ENCODE measurements around the gene LYZL6. TPM values are rescaled to one million over a fixed set of nuclear protein-coding genes. Genes with fewer than 3 reads are reported as not detected.
A peak's percentile ranks its signal among the peaks of the same experiment; 100 is the strongest.

The LYZL6 gene
- total and polyA plus RNA-seq, 5 donors from 2014 or later, result not detected

GRCh38 chr17:35969558-35970380 is 26.3 kb upstream of the LYZL6 start:
- H3K4me1 ChIP-seq (ENCODE audit: control insufficient read depth, insufficient read depth, low read length, poor library complexity, severe bottlenecking), result no peaks in the 10 kb centered on the region
- no peaks in the 10 kb centered on the region for H3K36me3 ChIP-seq (ENCODE audit: control insufficient read depth, insufficient read depth, low read length)
- H3K4me3 ChIP-seq (ENCODE audit: low read depth, low read length), result no peak overlapping the region
- ATAC-seq (ENCODE audit: low read depth in 2 of 2), result peak in 1 of 2 donors; percentile 44
- DNase-seq, result peak; percentile 32 to 72 (median 36)
- no peaks in the 10 kb centered on the region for H3K9me3 ChIP-seq (ENCODE audit: control insufficient read depth in 2 of 2, low read length in 2 of 2)
- Mint-ChIP-seq H3K9me3 (peaks cover 0 to 2% (median 0%) of the 10 kb centered on the region in 7 donors), H3K4me3 (no peak overlapping the region), H3K36me3 (no peaks in the 10 kb centered on the region), H3K4me1 (peaks cover 0 to 2% (median 0%) of the 10 kb centered on the region in 4 donors), H3K27me3 (peaks cover 14% of the 10 kb centered on the region), H3K27ac (peak overlapping the region in 1 of 3 donors; percentile 50)
- no peaks in the 10 kb centered on the region for H3K27me3 ChIP-seq (ENCODE audit: control insufficient read depth, insufficient read depth, low read length)
- no peak overlapping the region for H3K27ac ChIP-seq (ENCODE audit: insufficient read depth, low read length, poor library complexity, severe bottlenecking)

GRCh38 chr17:35968520-35969054 is 25.1 kb upstream of the LYZL6 start:
- no peak for DNase-seq
- Histone ChIP-seq H3K9me3 (ENCODE audit: control insufficient read depth in 2 of 2, low read length in 2 of 2) (no peaks in the 10 kb centered on the region), H3K27me3 (ENCODE audit: control insufficient read depth, insufficient read depth, low read length) (no peaks in the 10 kb centered on the region), H3K27ac (ENCODE audit: insufficient read depth, low read length, poor library complexity, severe bottlenecking) (no peak overlapping the region), H3K4me1 (ENCODE audit: control insufficient read depth, insufficient read depth, low read length, poor library complexity, severe bottlenecking) (no peaks in the 10 kb centered on the region), H3K4me3 (ENCODE audit: low read depth, low read length) (no peak overlapping the region), H3K36me3 (ENCODE audit: control insufficient read depth, insufficient read depth, low read length) (no peaks in the 10 kb centered on the region)
- Mint-ChIP-seq H3K4me3 (no peak overlapping the region), H3K27me3 (peaks cover 18% of the 10 kb centered on the region), H3K36me3 (no peaks in the 10 kb centered on the region), H3K9me3 (peaks cover 0 to 2% (median 0%) of the 10 kb centered on the region in 7 donors), H3K27ac (no peak overlapping the region), H3K4me1 (peaks cover 0 to 2% (median 0%) of the 10 kb centered on the region in 4 donors)
- no peak for ATAC-seq (ENCODE audit: low read depth in 2 of 2)

GRCh38 chr17:35965272-35965671 is 21.8 kb upstream of the LYZL6 start:
- Mint-ChIP-seq H3K27ac (no peak overlapping the region), H3K36me3 (no peaks in the 10 kb centered on the region), H3K4me3 (no peak overlapping the region), H3K4me1 (peaks cover 0 to 2% (median 0%) of the 10 kb centered on the region in 4 donors), H3K9me3 (no peaks in the 10 kb centered on the region), H3K27me3 (peaks cover 39% of the 10 kb centered on the region)
- Histone ChIP-seq H3K4me1 (ENCODE audit: control insufficient read depth, insufficient read depth, low read length, poor library complexity, severe bottlenecking) (no peaks in the 10 kb centered on the region), H3K9me3 (ENCODE audit: control insufficient read depth in 2 of 2, low read length in 2 of 2) (no peaks in the 10 kb centered on the region), H3K27ac (ENCODE audit: insufficient read depth, low read length, poor library complexity, severe bottlenecking) (no peak overlapping the region), H3K36me3 (ENCODE audit: control insufficient read depth, insufficient read depth, low read length) (no peaks in the 10 kb centered on the region), H3K4me3 (ENCODE audit: low read depth, low read length) (no peak overlapping the region), H3K27me3 (ENCODE audit: control insufficient read depth, insufficient read depth, low read length) (no peaks in the 10 kb centered on the region)
- DNase-seq (no peak), ATAC-seq (ENCODE audit: low read depth in 2 of 2) (no peak)

- H3K27ac Mint-ChIP-seq, result no peak overlapping the region
- H3K27ac ChIP-seq (ENCODE audit: insufficient read depth, low read length, poor library complexity, severe bottlenecking), result no peak overlapping the region
- no peaks in the 10 kb centered on the region for H3K36me3 ChIP-seq (ENCODE audit: control insufficient read depth, insufficient read depth, low read length)
- H3K9me3 Mint-ChIP-seq, result peaks cover 0 to 2% (median 0%) of the 10 kb centered on the region in 7 donors
- H3K4me3 Mint-ChIP-seq, result no peak overlapping the region
- H3K4me3 ChIP-seq (ENCODE audit: low read depth, low read length), result no peak overlapping the region
- peaks cover 7% of the 10 kb centered on the region for H3K27me3 ChIP-seq (ENCODE audit: control insufficient read depth, insufficient read depth, low read length)
- peaks cover 49% of the 10 kb centered on the region for H3K27me3 Mint-ChIP-seq
- DNase-seq (no peak), ATAC-seq (ENCODE audit: low read depth in 2 of 2) (no peak)
- no peaks in the 10 kb centered on the region for H3K9me3 ChIP-seq (ENCODE audit: control insufficient read depth in 2 of 2, low read length in 2 of 2)
- H3K36me3 Mint-ChIP-seq, result no peaks in the 10 kb centered on the region
- no peaks in the 10 kb centered on the region for H3K4me1 ChIP-seq (ENCODE audit: control insufficient read depth, insufficient read depth, low read length, poor library complexity, severe bottlenecking)
- no peaks in the 10 kb centered on the region for H3K4me1 Mint-ChIP-seq
Observed at GRCh38 chr17:35963663-35964062, 20.1 kb upstream of the LYZL6 start.

GRCh38 chr17:35953720-35954119 is 10.2 kb upstream of the LYZL6 start:
- Mint-ChIP-seq H3K27me3 (peaks cover 36% of the 10 kb centered on the region), H3K9me3 (peaks cover 0 to 3% (median 0%) of the 10 kb centered on the region in 7 donors)
- no peak for ATAC-seq (ENCODE audit: low read depth in 2 of 2)

GRCh38 chr17:35949401-35949800 is 5.9 kb upstream of the LYZL6 start:
- H3K4me1 Mint-ChIP-seq, result peaks cover 0 to 4% (median 0%) of the 10 kb centered on the region in 4 donors
- Histone ChIP-seq H3K4me3 (ENCODE audit: low read depth, low read length) (no peak overlapping the region), H3K27me3 (ENCODE audit: control insufficient read depth, insufficient read depth, low read length) (no peaks in the 10 kb centered on the region), H3K4me1 (ENCODE audit: control insufficient read depth, insufficient read depth, low read length, poor library complexity, severe bottlenecking) (no peaks in the 10 kb centered on the region), H3K27ac (ENCODE audit: insufficient read depth, low read length, poor library complexity, severe bottlenecking) (no peak overlapping the region), H3K36me3 (ENCODE audit: control insufficient read depth, insufficient read depth, low read length) (no peaks in the 10 kb centered on the region), H3K9me3 (ENCODE audit: control insufficient read depth in 2 of 2, low read length in 2 of 2) (no peaks in the 10 kb centered on the region)
- no peak for DNase-seq
- no peaks in the 10 kb centered on the region for H3K9me3 Mint-ChIP-seq
- no peaks in the 10 kb centered on the region for H3K36me3 Mint-ChIP-seq
- ATAC-seq (ENCODE audit: low read depth in 2 of 2), result no peak
- no peak overlapping the region for H3K27ac Mint-ChIP-seq
- peaks cover 17% of the 10 kb centered on the region for H3K27me3 Mint-ChIP-seq
- no peak overlapping the region for H3K4me3 Mint-ChIP-seq

More at GRCh38 chr17:35953720-35954119, 10.2 kb upstream of the LYZL6 start:
- H3K9me3 ChIP-seq (ENCODE audit: control insufficient read depth in 2 of 2, low read length in 2 of 2), result no peaks in the 10 kb centered on the region
- H3K27me3 ChIP-seq (ENCODE audit: control insufficient read depth, insufficient read depth, low read length), result peaks cover 11% of the 10 kb centered on the region
- peaks cover 0 to 4% (median 0%) of the 10 kb centered on the region in 4 donors for H3K4me1 Mint-ChIP-seq
- H3K27ac ChIP-seq (ENCODE audit: insufficient read depth, low read length, poor library complexity, severe bottlenecking), result no peak overlapping the region
- no peaks in the 10 kb centered on the region for H3K4me1 ChIP-seq (ENCODE audit: control insufficient read depth, insufficient read depth, low read length, poor library complexity, severe bottlenecking)
- no peak for DNase-seq
- H3K36me3 Mint-ChIP-seq, result no peaks in the 10 kb centered on the region
- H3K27ac Mint-ChIP-seq, result no peak overlapping the region
- no peak overlapping the region for H3K4me3 Mint-ChIP-seq
- H3K36me3 ChIP-seq (ENCODE audit: control insufficient read depth, insufficient read depth, low read length), result no peaks in the 10 kb centered on the region
- no peak overlapping the region for H3K4me3 ChIP-seq (ENCODE audit: low read depth, low read length)

GRCh38 chr17:35948092-35948491 is 4.6 kb upstream of the LYZL6 start:
- Histone ChIP-seq H3K27ac (ENCODE audit: insufficient read depth, low read length, poor library complexity, severe bottlenecking) (no peak overlapping the region), H3K27me3 (ENCODE audit: control insufficient read depth, insufficient read depth, low read length) (no peaks in the 10 kb centered on the region), H3K9me3 (ENCODE audit: control insufficient read depth in 2 of 2, low read length in 2 of 2) (no peaks in the 10 kb centered on the region), H3K4me1 (ENCODE audit: control insufficient read depth, insufficient read depth, low read length, poor library complexity, severe bottlenecking) (no peaks in the 10 kb centered on the region), H3K36me3 (ENCODE audit: control insufficient read depth, insufficient read depth, low read length) (no peaks in the 10 kb centered on the region), H3K4me3 (ENCODE audit: low read depth, low read length) (no peak overlapping the region)
- ATAC-seq (ENCODE audit: low read depth in 2 of 2), result no peak
- Mint-ChIP-seq H3K4me1 (peaks cover 0 to 4% (median 0%) of the 10 kb centered on the region in 4 donors), H3K36me3 (no peaks in the 10 kb centered on the region), H3K27me3 (peaks cover 22% of the 10 kb centered on the region), H3K9me3 (no peaks in the 10 kb centered on the region), H3K4me3 (no peak overlapping the region), H3K27ac (no peak overlapping the region)
- no peak for DNase-seq

All from CD4-positive, CD25-positive, alpha-beta regulatory T cell (primary cell).